ENCODE data around the gene ACTMAP.

DNA sequence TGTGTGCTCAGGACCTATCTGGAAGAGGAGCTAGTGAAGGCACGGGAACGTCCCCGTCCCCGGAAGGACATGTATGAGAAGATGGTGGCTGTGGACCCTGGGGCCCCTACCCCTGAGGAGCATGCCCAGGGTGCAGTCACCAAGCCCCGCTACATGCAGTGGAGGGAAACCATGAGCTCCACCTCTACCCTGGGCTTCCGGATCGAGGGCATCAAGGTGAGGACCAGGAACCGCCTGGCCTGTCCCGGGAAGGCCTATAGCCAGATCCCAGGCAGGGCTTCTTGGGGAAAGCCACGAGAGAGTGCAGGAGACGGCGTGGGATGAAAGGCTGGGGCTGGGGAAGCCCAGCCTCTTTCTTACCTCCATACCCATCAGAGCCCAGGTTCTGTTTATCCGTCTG, 17.1 kb downstream of the ACTMAP start:
- no peak for TF ChIP-seq ATF2 (CRISPR knock-in tag; IDR thresholded peaks at IDR 0.05)
- no peak for TF ChIP-seq ZNF146 (CRISPR knock-in tag; IDR thresholded peaks at IDR 0.05; ENCODE audit: unreplicated experiment)
- TF ChIP-seq ZNF174 (CRISPR knock-in tag; IDR thresholded peaks at IDR 0.05), result no peak
- TF ChIP-seq, protein P1, sequence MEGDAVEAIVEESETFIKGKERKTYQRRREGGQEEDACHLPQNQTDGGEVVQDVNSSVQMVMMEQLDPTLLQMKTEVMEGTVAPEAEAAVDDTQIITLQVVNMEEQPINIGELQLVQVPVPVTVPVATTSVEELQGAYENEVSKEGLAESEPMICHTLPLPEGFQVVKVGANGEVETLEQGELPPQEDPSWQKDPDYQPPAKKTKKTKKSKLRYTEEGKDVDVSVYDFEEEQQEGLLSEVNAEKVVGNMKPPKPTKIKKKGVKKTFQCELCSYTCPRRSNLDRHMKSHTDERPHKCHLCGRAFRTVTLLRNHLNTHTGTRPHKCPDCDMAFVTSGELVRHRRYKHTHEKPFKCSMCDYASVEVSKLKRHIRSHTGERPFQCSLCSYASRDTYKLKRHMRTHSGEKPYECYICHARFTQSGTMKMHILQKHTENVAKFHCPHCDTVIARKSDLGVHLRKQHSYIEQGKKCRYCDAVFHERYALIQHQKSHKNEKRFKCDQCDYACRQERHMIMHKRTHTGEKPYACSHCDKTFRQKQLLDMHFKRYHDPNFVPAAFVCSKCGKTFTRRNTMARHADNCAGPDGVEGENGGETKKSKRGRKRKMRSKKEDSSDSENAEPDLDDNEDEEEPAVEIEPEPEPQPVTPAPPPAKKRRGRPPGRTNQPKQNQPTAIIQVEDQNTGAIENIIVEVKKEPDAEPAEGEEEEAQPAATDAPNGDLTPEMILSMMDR (IDR thresholded peaks at IDR 0.05 in 2 of 3, conservative IDR thresholded peaks at IDR 0.05 in 1 of 3; ENCODE audit: insufficient read depth in 2 of 3, low read depth in 1 of 3, low read length in 3 of 3), result no peak
- no peak for TF ChIP-seq PRPF4 (IDR thresholded peaks at IDR 0.05; ENCODE audit: insufficient read depth, low read depth, low read length, poor library complexity, severe bottlenecking)

Measured in K562 (cell line).